T47D (cell line): ENCODE measurements around the gene BMP7.

Source experiments
- DNase-seq, 2 experiments: peaks; one replicate each; pipeline versions ENCODE4 v3.0.0 to v3.0.0-alpha.2; 2011 to 2012; ENCODE audit warnings: low read depth in 1 of 2, low spot score in 1 of 2
- JUND ChIP-seq: IDR thresholded peaks from 2 replicates; pipeline ENCODE4 v1.6.1; 2012; ENCODE audit warnings: low read depth
- in situ Hi-C: cut with HindIII; loops from 2 replicates; pipeline ENCODE4 v1.10.0; 2016; ENCODE audit warnings: low sequenced_read_pairs, low pct_unique_long_range_greater_than_20kb

The BMP7 gene

GRCh38 chr20:57266291-57267157 is at the start of gene BMP7:
TSS of gene BMP7 (minus strand) at chr20:57266641. CDS start at chr20:57266122, 519 bp downstream.
- TF ChIP-seq JUND, result no peak
- peak; percentile 50 to 86 for DNase-seq
- in situ Hi-C loops, result no loop called here

- in situ Hi-C loops, result no loop called here
- no peak for DNase-seq
- no peak for TF ChIP-seq JUND
Measured at GRCh38 chr20:57315976-57316480, 49.6 kb upstream of the BMP7 start.

- TF ChIP-seq JUND, result no peak
- in situ Hi-C loops, result no loop called here
- no peak for DNase-seq
Measured at GRCh38 chr20:57315083-57315975, 48.9 kb upstream of the BMP7 start.

GRCh38 chr20:57313951-57314350 is 47.5 kb upstream of the BMP7 start:
- no peak for DNase-seq
- TF ChIP-seq JUND, result no peak
- in situ Hi-C loops, result no loop called here

- in situ Hi-C loops, result no loop called here
- TF ChIP-seq JUND, result no peak
Measured at GRCh38 chr20:57313230-57313629, 46.8 kb upstream of the BMP7 start.

GRCh38 chr20:57312138-57312537 is 45.7 kb upstream of the BMP7 start:
- TF ChIP-seq JUND, result no peak
- in situ Hi-C loops, result no loop called here
- DNase-seq, result no peak

More at GRCh38 chr20:57313230-57313629, 46.8 kb upstream of the BMP7 start:
- DNase-seq, result no peak

- in situ Hi-C loops, result no loop called here
- no peak for DNase-seq
- TF ChIP-seq JUND, result no peak
Measured at GRCh38 chr20:57310821-57311514, 44.5 kb upstream of the BMP7 start.

GRCh38 chr20:57309544-57310115 is 43.2 kb upstream of the BMP7 start:
- in situ Hi-C loops, result no loop called here
- DNase-seq, result no peak
- TF ChIP-seq JUND, result no peak

- in situ Hi-C loops, result no loop called here
- no peak for TF ChIP-seq JUND
- no peak for DNase-seq
Measured at GRCh38 chr20:57308451-57309271, 42.2 kb upstream of the BMP7 start.

- DNase-seq, result no peak
- in situ Hi-C loops, result no loop called here
- no peak for TF ChIP-seq JUND
Measured at GRCh38 chr20:57306747-57307146, 40.3 kb upstream of the BMP7 start.

- no peak for DNase-seq
- TF ChIP-seq JUND, result no peak
- in situ Hi-C loops, result no loop called here
Measured at GRCh38 chr20:57301026-57301425, 34.6 kb upstream of the BMP7 start.
